ENCODE results near the gene GDF10.

Gene GDF10

GRCh38 chr10:47299611-47300428 is at the start of gene GDF10:
GDF10 (plus strand) TSS chr10:47300197; CDS start chr10:47300652, 455 bp downstream.
- DNase-seq: no peak

GRCh38 chr10:47252093-47252780 is 47.8 kb upstream of the GDF10 start:
- no peak for DNase-seq

- DNase-seq: no peak
Observed at GRCh38 chr10:47253030-47253637, 46.9 kb upstream of the GDF10 start.

GRCh38 chr10:47253651-47254375 is 46.2 kb upstream of the GDF10 start:
- no peak for DNase-seq

- DNase-seq: no peak
Observed at GRCh38 chr10:47254611-47255010, 45.4 kb upstream of the GDF10 start.

- DNase-seq: peak; percentile 78
Observed at GRCh38 chr10:47255033-47255813, 44.8 kb upstream of the GDF10 start.

- DNase-seq: no peak
Observed at GRCh38 chr10:47255866-47256265, 44.1 kb upstream of the GDF10 start.

- DNase-seq: no peak
Observed at GRCh38 chr10:47256751-47257336, 43.2 kb upstream of the GDF10 start.

- DNase-seq: peak; percentile 90
Observed at GRCh38 chr10:47257396-47258120, 42.4 kb upstream of the GDF10 start.

- DNase-seq: no peak
Observed at GRCh38 chr10:47258921-47259320, 41.1 kb upstream of the GDF10 start.

- DNase-seq: no peak
Observed at GRCh38 chr10:47259466-47259865, 40.5 kb upstream of the GDF10 start.

GRCh38 chr10:47260505-47261111 is 39.4 kb upstream of the GDF10 start:
- no peak for DNase-seq

- no peak for DNase-seq
Observed at GRCh38 chr10:47261121-47261520, 38.9 kb upstream of the GDF10 start.

GRCh38 chr10:47261556-47261955 is 38.4 kb upstream of the GDF10 start:
- no peak for DNase-seq

GRCh38 chr10:47262606-47263533 is 37.1 kb upstream of the GDF10 start:
- DNase-seq: no peak

- no peak for DNase-seq
Observed at GRCh38 chr10:47264797-47265281, 35.2 kb upstream of the GDF10 start.

- DNase-seq: no peak
Observed at GRCh38 chr10:47266602-47267001, 33.4 kb upstream of the GDF10 start.

GRCh38 chr10:47268696-47269095 is 31.3 kb upstream of the GDF10 start:
- DNase-seq: no peak

GRCh38 chr10:47269294-47269693 is 30.7 kb upstream of the GDF10 start:
- DNase-seq: no peak
